Inferior parietal cortex (tissue), 1 donor: ENCODE measurements around the gene STH.

ENCODE experiments used
- DNase-seq: peaks from one replicate; pipeline ENCODE4 v3.0.0-alpha.2; 2016; ENCODE audit errors: extremely low spot score

The STH gene

DNA sequence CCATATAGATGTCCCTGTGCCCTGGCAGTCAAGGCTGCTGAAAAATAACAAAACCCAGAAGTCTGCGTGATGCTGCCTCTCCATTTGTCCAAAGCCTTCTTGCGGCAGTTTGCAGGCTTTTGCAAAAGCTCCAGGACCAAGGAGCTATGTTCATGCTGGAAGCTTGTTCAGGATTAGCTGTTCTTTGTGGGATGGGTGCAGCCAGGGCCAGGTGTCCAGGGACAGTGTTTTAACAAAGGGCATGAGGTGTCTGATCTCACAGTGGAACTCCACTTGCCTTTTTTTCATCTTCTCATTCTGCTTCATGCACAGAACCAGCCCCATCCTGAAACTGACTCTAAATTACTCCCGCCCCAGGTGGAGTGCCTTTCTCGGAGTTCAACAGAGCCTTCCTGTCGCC lies 31.7 kb upstream of the STH start:
- DNase-seq = no peak

DNA sequence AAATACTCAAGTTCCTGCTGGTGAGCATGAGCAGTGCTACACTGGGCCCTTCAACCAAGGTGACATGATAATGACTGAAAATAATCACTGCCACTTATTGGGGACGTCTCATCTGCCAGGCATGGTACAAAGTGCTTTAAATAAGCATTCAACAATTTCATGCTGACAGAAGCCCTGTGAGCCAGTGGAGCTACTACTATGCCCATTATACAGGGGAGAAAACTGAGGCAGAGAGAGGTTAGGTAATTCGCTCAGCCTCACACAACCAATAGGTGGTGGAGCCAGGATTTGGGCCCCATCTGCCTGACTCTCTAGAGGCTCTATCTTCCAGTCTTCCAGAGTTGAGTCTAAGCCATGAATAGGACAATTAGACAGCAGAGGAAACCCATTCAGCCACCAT lies 30.3 kb upstream of the STH start:
- DNase-seq = no peak

DNA sequence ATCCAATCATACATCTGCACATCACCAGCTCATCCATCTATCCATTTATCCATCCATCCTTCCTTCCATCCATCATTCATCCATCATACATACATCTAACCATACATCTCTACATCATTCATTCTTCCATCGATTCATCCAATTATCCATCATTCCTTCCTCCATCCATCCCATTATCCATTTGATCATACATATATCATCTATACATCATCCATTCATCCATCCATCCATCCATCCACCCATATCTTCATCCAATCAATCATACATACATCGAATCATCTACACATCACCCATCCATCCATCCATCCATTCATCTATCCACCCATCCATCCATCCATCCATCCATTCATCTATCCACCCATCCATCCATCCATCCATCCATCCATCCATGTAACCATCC lies 29.3 kb upstream of the STH start:
- no peak for DNase-seq

DNA sequence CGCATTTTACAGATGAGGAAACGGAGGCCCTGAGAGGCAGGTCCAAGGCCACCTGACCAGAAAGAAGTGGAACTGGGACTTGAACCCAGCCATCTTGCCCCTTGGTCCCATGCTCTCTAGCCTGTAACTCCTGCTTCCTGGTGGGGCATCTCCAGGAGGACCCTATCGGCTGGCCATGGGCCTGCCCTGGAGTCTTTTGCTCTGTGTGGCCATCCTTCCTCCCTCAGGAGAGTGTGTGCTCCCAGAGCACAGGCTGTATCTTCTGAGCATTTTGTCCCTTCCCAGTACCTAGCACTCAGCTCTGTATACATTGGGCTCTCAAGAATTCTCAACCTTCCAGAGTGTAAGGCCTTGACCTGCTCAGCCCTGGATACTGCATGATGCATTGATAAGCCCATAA lies 28.4 kb upstream of the STH start:
- no peak for DNase-seq

DNA sequence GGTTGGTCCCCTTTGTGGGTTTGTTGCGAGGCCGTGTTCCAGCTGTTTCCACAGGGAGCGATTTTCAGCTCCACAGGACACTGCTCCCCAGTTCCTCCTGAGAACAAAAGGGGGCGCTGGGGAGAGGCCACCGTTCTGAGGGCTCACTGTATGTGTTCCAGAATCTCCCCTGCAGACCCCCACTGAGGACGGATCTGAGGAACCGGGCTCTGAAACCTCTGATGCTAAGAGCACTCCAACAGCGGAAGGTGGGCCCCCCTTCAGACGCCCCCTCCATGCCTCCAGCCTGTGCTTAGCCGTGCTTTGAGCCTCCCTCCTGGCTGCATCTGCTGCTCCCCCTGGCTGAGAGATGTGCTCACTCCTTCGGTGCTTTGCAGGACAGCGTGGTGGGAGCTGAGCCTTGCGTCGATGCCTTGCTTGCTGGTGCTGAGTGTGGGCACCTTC lies 27.3 kb upstream of the STH start:
- no peak for DNase-seq

DNA sequence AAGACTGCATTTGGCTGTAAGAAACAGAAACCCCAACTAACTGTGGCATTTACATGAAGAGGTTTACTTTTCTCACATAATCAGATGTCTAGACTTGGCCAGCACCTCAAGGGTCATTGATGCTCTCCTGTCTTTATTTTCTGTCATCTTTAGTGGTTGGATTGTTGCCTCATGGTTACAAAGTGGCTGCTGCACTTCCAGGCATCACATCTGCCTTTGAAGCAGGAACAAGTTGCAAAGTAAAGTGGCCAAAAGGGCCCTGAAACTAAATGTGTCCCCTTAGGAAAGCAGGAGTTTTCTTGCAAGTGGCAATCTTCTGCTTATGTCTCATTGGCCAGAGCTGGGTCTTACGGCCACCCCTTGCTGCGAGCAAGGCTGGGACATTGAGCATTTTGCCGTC lies 26.5 kb upstream of the STH start:
- DNase-seq = no peak

DNA sequence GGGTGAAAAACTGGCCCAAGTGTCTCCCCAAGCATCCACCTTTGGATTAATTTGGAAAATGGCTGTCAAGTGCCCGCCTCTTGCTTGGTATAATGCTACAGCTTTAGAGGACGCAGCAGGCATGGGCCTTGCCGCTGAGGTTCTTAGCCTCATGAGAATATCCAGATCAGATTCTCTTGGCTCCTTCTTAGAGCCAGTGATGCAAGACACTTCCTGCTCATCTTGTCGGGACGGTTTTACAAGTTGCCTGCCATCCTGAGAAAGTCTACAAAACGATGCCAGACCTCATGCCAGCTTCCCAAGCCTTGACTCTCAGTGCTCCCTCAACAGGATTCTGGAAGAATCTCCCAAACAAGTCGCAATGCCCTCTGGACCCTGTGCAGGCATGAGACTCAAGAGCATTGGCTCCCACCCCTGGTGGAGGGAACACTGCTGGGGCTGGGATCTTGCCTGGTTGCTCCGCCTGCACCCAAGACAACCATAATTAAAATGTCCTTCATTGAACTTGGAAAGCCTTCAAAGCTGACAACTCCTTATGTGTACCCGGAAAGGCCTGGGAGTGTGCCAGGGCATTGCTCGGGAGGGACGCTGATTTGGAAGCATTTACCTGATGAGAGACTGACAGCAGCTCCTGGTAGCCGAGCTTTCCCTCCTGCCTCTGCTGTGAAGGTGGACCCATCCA lies 25.8 kb upstream of the STH start:
- DNase-seq = no peak

DNA sequence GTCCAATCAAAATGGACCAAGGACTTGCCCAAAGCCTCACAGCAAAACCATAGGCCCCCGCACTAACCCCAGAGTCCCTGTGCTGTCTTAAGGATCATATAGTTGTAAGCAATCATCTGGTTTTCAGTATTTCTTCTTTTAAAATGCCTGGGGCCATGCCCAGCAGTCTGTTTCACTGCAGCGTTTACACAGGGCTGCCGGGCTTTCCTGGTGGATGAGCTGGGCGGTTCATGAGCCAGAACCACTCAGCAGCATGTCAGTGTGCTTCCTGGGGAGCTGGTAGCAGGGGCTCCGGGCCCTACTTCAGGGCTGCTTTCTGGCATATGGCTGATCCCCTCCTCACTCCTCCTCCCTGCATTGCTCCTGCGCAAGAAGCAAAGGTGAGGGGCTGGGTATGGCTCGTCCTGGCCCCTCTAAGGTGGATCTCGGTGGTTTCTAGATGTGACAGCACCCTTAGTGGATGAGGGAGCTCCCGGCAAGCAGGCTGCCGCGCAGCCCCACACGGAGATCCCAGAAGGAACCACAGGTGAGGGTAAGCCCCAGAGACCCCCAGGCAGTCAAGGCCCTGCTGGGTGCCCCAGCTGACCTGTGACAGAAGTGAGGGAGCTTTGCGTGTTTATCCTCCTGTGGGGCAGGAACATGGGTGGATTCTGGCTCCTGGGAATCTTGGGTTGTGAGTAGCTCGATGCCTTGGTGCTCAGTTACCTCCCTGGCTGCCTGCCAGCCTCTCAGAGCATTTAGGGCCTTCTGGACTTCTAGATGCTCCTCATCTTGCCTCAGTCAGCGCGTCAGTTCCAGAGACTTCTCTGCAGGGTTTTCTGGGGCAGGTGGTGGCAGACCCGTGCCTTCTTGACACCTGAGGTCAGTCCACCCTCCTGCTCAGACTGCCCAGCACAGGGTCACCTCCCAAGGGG lies 24.8 kb upstream of the STH start:
- DNase-seq = no peak

DNA sequence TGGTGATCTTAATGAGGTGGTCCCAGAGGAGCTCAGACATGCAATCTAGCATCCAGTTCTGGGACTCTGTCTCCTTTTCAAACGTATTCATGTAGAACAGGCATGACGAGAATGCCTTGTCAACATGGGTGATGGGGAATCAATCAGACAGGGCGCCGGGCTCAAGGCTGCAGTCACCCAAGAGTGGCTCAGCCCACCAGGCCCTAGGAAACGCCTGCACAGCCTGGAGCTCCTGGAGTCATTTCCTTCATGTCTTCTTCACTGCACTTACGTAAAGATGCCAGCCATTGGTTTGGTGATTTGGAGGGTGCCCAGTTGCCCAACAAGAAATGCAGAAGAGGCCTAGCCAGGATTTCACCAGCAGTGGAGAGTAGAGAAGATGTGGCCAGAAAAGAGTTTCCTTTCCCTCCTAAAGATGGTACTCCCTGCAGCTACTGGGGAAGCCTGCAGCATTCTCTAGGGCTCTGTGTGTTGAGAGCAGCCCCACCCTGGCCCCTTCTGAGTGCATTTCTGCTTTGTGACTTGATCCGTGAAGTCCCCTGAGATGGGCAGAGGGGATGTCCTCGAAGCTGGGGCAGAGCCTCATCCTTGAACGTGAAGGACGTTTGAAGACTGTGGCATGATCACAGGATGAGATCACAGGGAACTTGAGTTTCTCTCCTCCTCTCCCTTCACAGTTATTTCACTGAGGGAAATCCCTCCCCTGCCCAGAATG lies 24.0 kb upstream of the STH start:
- no peak for DNase-seq

DNA sequence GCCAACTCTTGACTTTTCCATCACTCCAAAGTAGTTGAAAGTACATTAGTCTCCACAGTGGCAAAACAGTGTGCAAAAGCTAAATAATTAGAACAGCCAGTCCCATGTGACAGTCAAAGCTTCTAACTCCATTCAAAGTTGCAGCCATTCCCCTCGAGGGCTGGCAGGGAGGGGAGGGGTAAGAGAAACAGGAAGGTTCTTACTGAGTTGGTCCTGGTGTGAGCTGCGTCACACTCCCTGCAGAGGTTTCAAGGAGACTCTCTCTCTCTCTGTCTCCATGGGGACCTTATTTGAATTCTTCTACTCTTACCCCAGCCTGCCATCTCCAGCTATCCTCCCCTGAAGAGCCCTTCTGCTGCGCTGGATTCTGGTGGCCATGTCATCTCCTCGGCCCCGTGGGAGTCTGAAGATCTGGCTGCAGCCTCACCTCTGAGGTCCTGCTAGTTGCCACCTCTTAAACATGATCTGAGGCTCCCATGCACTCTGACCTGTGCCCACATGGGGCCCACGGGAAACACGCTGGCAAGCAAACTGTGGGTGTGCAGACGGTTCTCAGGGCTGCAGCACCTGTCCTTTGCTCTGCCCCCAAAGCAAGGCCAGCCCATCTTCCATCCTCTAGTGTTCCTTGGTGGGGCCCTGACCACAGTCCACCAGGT lies 23.3 kb upstream of the STH start:
- DNase-seq = no peak

DNA sequence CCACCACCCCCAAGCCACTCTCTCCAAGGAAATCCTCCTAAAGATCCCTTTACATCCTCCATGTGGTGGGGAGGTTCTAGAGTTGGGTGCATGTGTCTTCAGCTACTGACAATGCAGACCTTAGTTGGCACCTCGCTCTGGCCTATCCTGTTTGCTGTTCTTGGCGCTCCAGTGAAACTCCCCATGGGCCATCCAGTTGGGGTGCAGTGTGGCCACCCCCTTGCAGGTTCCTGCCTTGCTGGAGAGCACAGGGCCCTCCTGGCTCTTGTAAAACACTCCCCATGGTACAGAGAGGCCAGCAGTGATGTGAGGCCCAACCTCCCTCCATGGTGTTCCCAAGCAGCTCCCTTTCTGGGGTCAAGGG lies 22.7 kb upstream of the STH start:
- DNase-seq = no peak

DNA sequence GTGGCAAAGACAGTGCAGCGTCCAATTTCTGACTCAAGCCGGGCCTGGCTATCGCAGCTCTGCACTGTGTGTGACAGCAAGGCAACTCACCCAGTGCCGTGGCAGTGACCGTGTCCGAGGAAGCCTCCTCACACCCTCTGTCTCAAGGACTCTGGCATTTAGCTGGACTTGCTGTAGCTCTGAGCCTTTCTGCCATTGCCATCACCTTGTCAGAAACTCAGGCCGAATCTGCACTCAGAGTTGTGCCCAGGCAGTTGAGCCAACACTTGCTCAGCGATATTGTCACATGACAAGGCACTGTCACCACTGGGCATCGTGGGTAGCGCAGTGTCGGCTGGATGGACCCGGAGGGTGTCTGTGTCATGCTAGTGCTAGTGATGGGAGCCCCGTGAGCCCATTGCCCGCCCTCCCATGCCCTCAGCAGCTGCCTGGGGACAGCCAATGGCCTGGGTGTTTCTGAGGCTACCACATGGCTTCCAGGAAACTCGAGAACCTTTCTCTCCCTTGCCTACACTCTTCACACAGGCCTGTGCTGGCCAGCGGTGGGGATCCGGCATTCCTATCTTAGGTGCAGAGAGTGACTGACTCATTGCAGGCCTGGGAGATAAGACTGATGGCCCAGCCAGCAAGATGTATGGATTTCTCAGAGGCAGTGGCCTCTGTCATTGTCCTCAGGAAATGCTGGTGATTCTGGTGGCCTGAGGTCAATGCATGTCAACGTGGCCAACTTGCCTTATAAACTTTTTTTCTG lies 22.1 kb upstream of the STH start:
- no peak for DNase-seq

DNA sequence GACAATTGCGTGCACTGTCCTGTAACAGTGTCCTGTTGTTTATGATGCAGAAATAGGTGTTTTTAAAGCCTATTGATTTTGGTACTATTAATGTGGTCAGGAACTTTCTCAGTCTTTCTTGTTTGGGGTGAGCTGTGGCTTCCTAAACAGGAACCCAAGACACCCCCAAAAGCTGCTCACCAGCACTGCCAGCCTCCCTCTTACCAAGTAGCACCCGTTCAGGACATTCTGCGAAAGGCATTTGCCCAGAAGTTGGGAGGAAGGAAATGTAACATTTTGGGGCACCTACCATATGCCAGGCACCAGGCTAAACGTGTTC lies 21.6 kb upstream of the STH start:
- no peak for DNase-seq

DNA sequence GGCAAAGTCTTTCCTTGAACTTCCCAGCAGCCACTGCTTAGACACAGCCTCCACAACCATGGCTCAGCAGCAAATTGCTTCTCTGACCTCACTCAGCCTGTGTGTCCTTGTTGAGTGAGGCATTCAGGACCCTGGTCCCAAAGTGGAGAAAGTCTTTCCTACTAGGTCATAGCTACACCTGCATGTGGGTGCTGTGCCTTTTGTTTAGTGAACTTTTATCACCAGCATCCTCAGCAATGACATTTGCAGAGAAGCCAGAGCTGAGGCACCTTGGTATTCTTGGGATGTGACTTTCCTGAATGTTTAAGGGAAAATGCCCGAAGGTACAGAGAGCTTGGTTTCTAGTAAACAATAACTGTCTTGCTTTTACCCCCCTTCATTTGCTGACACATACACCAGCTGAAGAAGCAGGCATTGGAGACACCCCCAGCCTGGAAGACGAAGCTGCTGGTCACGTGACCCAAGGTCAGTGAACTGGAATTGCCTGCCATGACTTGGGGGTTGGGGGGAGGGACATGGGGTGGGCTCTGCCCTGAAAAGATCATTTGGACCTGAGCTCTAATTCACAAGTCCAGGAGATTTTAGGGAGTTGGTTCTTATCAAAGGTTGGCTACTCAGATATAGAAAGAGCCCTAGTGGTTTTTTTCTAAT lies 20.9 kb upstream of the STH start:
- no peak for DNase-seq

DNA sequence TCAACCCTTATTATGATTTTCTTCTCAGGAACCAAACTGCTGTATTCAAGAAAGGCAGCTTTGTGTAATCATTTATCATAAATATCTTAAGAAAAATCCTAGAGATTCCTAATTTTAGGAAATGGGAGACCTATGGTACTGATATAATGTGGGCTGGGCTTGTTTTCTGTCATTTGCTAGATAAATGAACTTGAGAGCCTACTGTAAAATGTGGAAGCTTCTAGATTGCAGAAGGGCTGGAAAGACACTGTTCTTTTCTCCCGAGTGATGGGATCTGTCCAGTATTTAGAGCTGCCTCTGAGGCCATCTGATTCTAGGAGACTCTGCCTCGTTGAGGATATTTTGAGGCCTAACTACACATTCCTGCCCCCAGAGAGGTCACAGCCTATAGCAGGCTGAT lies 19.9 kb upstream of the STH start:
- no peak for DNase-seq

DNA sequence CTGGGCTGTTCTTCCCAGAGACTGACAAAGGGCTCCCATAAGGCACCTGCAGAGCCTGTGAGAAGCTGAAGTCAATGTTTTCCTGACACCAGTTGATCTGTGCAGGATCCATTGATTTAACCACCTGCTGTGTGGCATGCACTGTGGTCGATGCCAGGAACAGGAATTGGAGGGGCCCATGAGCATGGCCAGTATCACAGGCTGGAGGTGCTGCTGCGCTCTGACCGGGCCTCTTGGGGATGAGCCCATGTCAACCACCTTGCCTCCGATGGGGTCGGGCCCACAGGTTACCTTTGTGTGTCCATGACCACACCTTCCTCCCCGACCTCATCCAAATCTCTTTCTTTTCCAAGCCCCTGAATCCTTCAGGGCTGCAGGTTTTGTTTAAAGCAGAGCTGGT lies 18.2 kb upstream of the STH start:
- no peak for DNase-seq

DNA sequence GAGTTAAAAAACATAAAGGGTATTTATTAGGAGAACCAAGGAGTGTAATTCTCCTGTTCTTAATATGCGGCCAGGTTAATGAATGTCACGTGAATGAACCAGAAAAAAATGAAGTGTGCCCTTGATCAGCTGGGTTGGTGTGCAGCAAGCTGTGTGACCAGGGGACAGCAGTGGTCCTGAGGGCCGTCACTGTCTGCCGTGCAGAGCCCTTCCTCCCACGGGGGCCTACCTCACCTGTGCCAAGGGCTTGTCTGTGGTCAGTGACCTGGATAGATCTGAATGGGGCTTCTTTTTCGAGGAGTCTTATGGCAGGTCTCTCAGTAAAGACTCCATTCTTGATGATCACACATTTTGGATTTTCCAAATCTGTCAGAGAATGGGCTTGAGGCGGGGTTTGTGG lies 17.7 kb upstream of the STH start:
- no peak for DNase-seq

DNA sequence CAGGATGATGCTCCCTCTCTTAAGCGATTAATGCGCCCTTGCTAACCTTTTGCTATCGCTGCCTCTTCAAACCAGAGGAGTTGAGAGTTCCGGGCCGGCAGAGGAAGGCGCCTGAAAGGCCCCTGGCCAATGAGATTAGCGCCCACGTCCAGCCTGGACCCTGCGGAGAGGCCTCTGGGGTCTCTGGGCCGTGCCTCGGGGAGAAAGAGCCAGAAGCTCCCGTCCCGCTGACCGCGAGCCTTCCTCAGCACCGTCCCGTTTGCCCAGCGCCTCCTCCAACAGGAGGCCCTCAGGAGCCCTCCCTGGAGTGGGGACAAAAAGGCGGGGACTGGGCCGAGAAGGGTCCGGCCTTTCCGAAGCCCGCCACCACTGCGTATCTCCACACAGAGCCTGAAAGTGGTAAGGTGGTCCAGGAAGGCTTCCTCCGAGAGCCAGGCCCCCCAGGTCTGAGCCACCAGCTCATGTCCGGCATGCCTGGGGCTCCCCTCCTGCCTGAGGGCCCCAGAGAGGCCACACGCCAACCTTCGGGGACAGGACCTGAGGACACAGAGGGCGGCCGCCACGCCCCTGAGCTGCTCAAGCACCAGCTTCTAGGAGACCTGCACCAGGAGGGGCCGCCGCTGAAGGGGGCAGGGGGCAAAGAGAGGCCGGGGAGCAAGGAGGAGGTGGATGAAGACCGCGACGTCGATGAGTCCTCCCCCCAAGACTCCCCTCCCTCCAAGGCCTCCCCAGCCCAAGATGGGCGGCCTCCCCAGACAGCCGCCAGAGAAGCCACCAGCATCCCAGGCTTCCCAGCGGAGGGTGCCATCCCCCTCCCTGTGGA lies 16.0 kb upstream of the STH start:
- no peak for DNase-seq

DNA sequence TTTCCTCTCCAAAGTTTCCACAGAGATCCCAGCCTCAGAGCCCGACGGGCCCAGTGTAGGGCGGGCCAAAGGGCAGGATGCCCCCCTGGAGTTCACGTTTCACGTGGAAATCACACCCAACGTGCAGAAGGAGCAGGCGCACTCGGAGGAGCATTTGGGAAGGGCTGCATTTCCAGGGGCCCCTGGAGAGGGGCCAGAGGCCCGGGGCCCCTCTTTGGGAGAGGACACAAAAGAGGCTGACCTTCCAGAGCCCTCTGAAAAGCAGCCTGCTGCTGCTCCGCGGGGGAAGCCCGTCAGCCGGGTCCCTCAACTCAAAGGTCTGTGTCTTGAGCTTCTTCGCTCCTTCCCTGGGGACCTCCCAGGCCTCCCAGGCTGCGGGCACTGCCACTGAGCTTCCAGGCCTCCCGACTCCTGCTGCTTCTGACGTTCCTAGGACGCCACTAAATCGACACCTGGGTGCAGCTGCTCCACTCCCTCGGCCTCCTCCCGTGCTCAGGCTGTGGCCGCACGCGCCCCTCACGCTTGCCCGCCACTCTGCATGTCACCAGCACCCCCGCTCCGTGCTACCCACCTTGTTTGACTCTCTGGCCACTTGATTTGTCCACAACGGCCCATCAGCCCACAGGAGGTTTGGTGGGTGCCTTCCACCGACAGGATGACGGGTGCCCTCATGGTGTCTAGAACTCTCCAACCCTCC lies 15.3 kb upstream of the STH start:
- no peak for DNase-seq

DNA sequence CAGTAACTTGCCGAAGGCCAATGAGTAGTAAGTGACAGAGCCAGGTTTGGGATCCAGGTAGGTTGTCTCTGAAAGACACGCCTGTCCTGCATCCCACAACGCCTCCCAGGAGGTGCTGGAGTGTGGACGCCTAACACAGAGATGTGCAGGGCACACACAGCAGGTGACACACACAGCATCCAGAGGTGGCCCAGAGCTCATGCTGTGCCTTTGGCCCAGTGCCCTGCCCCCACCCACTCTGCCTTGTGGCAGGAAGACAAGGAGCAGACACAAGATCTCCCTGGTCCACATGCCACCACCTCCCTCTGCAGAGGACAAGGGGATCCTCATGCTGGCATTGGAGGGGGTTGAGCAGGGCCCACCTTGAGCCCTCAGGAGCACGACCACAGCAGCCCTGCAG lies 14.7 kb upstream of the STH start:
- no peak for DNase-seq
